ENCODE results near the gene NINJ2.

- TF ChIP-seq CTCF (IDR thresholded peaks at IDR 0.05) = no peak
- no peak for TF ChIP-seq EP300 (IDR thresholded peaks at IDR 0.05; ENCODE audit: low read depth)
- TF ChIP-seq POLR2A (IDR thresholded peaks at IDR 0.05) = peak; percentile 79
- TF ChIP-seq POLR2AphosphoS5 (IDR thresholded peaks at IDR 0.05) = peak; percentile 50 to 90 (median 85)
Observed at GRCh38 chr12:570435-570920, 92.8 kb downstream of the NINJ2 start.
